Measurements from ENCODE around the gene FCER2.

GRCh38 chr19:7645163-7645562, 56.8 kb downstream of the FCER2 start:
- TF ChIP-seq CTCF (IDR thresholded peaks at IDR 0.05) (no peak), POLR2A (IDR thresholded peaks at IDR 0.05; ENCODE audit: low read length) (no peak)
- TF ChIP-seq, protein P1, sequence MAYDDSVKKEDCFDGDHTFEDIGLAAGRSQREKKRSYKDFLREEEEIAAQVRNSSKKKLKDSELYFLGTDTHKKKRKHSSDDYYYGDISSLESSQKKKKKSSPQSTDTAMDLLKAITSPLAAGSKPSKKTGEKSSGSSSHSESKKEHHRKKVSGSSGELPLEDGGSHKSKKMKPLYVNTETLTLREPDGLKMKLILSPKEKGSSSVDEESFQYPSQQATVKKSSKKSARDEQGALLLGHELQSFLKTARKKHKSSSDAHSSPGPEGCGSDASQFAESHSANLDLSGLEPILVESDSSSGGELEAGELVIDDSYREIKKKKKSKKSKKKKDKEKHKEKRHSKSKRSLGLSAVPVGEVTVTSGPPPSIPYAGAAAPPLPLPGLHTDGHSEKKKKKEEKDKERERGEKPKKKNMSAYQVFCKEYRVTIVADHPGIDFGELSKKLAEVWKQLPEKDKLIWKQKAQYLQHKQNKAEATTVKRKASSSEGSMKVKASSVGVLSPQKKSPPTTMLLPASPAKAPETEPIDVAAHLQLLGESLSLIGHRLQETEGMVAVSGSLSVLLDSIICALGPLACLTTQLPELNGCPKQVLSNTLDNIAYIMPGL (CRISPR knock-in tag; IDR thresholded peaks at IDR 0.05; ENCODE audit: borderline replicate concordance), result no peak
